HG03196 (cell line): ENCODE measurements around the gene PRKCB.
"Not testable (repeated sequence)": the region's sequence is repeated elsewhere in the genome, so short reads cannot be mapped to it uniquely, and the experiment has no call there.

ENCODE experiments used
- ATAC-seq: cut with Tn5 transposase; IDR thresholded peaks from one replicate; pipeline ENCODE4 v1.9.1; 2021; ENCODE audit not compliant: unreplicated experiment

PRKCB gene

DNA sequence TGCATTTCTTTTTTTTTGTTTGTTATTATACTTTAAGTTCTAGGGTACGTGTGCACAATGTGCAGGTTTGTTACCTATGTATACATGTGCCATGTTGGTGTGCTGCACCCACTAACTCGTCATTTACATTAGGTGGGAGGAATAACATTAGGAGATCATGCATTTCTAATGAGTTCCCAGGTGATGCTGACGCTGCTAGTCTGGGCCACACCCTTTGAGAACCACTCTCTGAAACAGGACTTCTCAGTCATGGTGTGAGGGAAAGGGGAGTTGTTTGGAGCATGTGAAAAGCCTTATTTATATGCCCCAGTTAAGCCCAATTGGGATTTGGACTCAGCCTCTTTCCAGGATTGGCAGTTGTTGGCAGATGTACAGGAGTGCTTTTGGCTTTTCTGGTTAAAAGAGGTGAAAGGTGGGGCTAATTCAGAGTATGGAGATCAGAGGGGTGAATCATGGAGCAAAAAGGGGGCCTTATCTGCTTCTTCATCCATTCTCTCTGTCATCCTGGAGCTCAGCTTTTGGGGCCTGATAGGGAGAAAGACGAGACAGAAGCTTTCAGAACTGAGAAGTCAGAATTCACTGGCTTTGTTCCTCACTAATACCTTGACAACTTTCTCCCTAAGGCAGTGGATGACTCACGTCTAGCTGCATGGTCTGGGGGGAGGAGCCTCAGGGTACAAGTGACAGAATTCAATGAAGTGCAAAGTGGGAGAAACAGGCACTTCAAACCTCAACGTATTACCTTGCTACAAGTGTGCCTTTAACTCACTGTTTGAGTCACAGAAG lies 240.3 kb downstream of the PRKCB start:
- no peak for ATAC-seq

DNA sequence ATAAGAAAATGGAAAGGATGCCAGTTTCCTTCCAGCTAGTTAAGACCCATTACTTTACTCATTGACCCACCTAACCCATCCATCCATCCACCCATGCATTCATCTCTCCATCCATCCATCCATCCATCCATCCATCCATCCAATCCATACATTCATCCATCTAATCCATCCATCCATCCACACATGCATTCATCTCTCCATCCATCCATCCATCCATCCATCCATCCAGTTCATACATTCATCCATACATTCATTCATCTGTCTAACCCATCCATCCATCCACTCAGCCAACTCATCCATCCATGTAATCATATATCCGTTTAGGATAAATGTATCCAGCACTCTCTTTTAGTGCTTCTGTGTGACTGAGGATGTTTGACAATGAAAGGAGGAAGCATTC lies 241.5 kb downstream of the PRKCB start:
- ATAC-seq, result no peak

DNA sequence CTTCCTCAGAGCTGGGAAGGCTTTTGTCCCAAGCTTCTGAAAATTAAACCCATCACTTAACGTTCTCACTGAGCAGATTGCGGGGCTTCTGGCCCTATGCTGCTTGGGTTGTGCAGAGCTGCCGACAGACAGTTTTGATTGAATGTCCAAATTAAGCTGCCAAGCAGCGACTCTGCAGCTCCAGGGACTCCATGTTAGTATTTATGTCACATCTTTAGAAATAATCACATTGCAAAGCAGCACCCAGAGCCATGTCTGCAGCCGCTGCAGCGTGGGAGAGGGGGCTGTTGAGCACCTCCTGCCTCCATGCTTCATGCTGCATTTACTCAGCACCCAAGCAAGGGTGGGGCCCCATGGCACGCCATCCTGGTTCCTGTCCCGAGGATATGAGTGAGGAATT lies 242.2 kb downstream of the PRKCB start:
- no peak for ATAC-seq

- ATAC-seq, result no peak
Measured at GRCh38 chr16:24085666-24086065, 249.9 kb downstream of the PRKCB start.

DNA sequence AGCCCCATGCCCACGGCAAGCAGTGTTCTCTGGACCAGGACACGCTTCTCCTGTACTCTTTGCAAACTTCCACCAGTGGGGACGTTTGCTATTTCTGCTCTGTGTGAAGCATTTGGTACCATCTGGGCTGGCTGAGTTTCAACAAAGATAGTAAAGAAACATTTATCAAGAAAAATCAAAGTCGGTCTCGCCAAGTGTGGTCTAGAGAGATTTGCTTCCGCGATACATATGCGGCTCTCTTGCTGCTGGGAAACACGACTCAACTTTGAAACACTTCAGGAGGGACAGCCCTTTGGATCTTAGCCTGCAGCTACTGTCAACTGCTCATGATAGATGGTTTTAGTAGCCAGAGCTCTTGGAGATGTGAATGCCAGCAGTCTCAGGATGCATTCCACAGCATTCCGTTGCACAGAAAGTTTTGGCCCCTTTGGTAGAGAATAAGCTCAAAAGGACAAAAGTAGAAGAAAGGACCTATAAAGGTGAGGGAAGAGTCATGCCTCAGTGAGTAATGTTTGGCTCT lies 252.2 kb downstream of the PRKCB start:
- ATAC-seq, result no peak

GRCh38 chr16:24088767-24089166 lies 253.0 kb downstream of the PRKCB start:
- ATAC-seq, result no peak

DNA sequence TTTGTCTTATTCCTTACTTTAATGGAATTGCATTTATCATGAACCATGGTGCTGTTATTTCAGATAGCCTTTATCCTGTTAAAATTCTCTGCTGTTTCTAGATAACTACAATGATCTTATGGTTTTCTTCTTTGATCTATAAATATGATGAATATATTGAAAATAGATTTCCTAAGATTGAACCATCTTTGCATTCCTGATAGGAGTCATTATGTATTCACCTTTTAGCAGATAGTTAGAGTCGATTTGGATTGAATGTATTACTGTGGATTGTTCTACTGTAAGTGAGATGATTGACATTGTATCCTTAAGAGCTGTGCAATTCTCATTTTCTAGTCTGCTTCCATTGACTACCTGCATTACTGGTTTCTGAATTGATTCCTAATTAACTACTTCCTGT lies 255.3 kb downstream of the PRKCB start:
- no peak for ATAC-seq

- no peak for ATAC-seq
Measured at GRCh38 chr16:24093049-24093448, 257.3 kb downstream of the PRKCB start.

DNA sequence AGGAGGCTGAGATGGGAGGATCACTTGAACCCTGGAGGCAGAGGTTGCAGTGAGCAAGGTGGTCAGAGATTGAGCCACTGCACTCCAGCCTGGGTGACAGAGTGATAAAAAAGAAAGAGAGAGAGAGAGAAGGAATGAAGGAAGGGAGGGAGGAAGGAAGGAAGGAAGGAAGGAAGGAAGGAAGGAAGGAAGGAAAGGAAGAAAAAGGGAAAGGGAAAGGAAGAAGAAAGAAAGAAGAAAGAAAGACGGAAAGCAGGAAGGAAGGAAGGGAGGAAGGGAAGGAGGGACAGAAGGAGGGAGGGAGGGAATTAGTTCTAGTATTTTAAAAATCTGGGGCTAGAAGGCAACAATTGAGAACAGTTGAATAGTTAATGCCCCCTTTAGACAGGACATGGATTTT lies 258.9 kb downstream of the PRKCB start:
- no peak for ATAC-seq

- ATAC-seq, result no peak
Measured at GRCh38 chr16:24098896-24099295, 263.1 kb downstream of the PRKCB start.

- ATAC-seq, result no peak
Measured at GRCh38 chr16:24101431-24101830, 265.6 kb downstream of the PRKCB start.

- ATAC-seq, result no peak
Measured at GRCh38 chr16:24102209-24102660, 266.5 kb downstream of the PRKCB start.

DNA sequence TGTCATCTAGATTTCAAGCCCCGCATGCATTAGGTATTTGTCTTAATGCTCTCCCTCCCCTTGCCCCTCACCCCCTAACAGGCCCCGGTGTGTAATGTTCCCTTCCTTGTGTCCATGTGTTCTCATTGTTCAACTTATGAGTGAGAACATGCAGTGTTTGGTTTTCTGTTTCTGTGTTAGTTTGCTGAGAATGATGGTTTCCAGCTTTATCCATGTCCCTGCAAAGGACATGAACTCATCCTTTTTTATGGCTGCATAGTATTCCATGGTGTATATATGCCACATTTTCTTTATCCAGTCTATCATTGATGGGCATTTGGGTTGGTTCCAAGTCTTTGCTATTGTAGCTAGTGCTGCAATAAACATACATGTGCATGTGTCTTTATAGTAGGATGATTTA lies 269.7 kb downstream of the PRKCB start:
- not testable (repeated sequence) for ATAC-seq

- not testable (repeated sequence) for ATAC-seq
Measured at GRCh38 chr16:24108090-24108489, 272.3 kb downstream of the PRKCB start.

DNA sequence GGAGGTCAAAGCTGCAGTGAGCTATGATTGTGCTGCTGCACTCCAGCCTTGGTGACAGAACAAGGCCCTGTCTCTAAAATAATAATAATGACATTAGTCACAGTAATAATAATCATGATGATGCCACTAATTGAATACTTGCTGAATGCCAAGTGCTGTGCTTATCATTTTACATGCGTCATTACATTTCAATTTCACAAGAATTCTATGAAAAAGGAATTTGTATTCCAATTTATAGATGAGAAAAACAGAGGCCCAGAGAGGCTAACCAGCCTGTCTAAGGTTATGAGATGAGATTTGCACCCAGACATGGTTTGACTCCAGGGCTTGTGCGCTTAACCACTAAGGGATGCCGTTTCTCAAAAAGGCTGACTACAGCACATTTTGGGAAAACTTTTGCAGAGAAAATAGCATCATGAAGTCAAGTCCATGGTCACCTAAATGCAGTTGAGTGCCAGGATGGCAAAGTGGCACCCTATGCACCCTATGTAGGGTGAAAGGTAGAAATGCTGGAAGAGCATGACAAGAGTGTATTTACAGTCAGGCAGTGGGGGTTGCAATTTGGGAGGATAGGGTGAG lies 276.0 kb downstream of the PRKCB start:
- ATAC-seq, result no peak

DNA sequence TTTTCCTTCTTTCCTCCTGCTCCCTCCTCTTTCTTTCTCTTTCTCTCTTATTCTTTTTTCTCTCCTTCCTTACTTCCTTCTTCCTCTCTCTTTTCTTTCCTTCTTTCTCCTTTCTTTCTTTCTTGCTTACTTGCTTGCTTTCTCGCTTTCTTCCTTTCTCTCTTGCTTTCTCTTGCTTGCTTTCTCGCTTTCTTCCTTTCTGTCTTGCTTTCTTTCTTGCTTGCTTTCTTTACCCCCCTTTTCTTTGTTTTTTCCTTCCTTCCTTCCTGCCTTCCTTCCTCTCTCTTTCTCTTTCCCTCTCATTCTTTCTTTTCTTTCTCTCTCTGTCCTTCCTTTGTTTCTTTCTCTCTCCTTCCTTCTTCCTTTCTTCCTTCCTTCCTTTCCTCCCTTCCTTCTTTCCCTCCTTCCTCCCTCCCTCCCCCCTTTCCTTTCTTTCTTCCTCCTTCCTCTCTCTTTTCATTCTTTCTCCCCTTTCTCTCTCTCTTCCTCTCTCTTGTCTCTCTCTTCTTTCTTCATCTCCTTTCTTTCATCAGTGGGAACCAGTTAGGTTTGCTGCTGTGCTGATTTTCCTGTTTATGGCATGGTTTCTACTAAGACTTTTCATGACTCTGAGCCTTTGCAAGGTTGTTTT lies 277.4 kb downstream of the PRKCB start:
- ATAC-seq, result no peak

- no peak for ATAC-seq
Measured at GRCh38 chr16:24114876-24115275, 279.1 kb downstream of the PRKCB start.

- no peak for ATAC-seq
Measured at GRCh38 chr16:24116046-24116776, 280.4 kb downstream of the PRKCB start.

GRCh38 chr16:24116989-24117388 lies 281.2 kb downstream of the PRKCB start:
- no peak for ATAC-seq

DNA sequence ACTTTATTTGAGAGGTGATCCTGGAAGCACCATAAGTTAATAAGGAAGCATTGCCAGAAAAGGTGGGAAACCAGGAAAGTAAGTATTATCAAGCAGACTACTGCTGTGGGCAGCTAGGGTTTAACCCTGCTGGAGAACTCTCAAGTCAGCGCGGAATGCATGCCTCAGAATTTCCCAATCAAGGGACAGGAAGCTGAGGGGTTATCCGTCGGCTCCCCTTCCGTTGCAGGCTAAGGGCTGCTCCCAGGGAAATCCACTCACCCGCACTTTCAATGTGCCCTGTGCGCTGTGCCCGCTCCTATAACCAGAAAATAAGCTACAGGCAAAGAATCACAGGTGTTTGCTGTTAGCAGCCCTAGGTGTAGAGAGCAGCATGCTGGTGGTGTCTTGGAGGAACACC lies 281.9 kb downstream of the PRKCB start:
- no peak for ATAC-seq

- ATAC-seq, result no peak
Measured at GRCh38 chr16:24118126-24118821, 282.5 kb downstream of the PRKCB start.
